Stimulated activated CD4-positive, alpha-beta T cell treated with anti-CD3 and anti-CD28 coated beads, Interleukin-12 subunit alpha, Interleukin-12 subunit beta, amount 100 ng/mL, for 4 hours (primary cell): Measurements from ENCODE around the gene CBX2.
"Not testable (repeated sequence)": the region's sequence is repeated elsewhere in the genome, so short reads cannot be mapped to it uniquely, and the experiment has no call there.

Source experiments
- DNase-seq: peaks from one replicate; pipeline ENCODE4 v3.0.0-alpha.2; 2020

CBX2 gene

GRCh38 chr17:79743614-79744013, 34.3 kb upstream of the CBX2 start:
- no peak for DNase-seq

- no peak for DNase-seq
Observed at GRCh38 chr17:79745641-79746105, 32.3 kb upstream of the CBX2 start.

GRCh38 chr17:79746889-79747507, 30.9 kb upstream of the CBX2 start:
- no peak for DNase-seq

GRCh38 chr17:79747508-79748294, 30.2 kb upstream of the CBX2 start:
- DNase-seq: no peak

GRCh38 chr17:79748295-79749099, 29.5 kb upstream of the CBX2 start:
- DNase-seq: no peak

GRCh38 chr17:79749156-79749815, 28.7 kb upstream of the CBX2 start:
- DNase-seq: no peak

- DNase-seq: no peak
Observed at GRCh38 chr17:79749958-79750357, 28.0 kb upstream of the CBX2 start.

- DNase-seq: no peak
Observed at GRCh38 chr17:79750650-79751545, 27.1 kb upstream of the CBX2 start.

GRCh38 chr17:79752175-79752574, 25.8 kb upstream of the CBX2 start:
- DNase-seq: no peak

- no peak for DNase-seq
Observed at GRCh38 chr17:79754370-79754769, 23.6 kb upstream of the CBX2 start.

GRCh38 chr17:79754903-79755302, 23.0 kb upstream of the CBX2 start:
- not testable (repeated sequence) for DNase-seq

- DNase-seq: no peak
Observed at GRCh38 chr17:79755591-79755990, 22.4 kb upstream of the CBX2 start.

- DNase-seq: no peak
Observed at GRCh38 chr17:79757140-79757745, 20.7 kb upstream of the CBX2 start.

- DNase-seq: no peak
Observed at GRCh38 chr17:79758271-79758670, 19.7 kb upstream of the CBX2 start.

GRCh38 chr17:79760197-79760906, 17.6 kb upstream of the CBX2 start:
- no peak for DNase-seq

- no peak for DNase-seq
Observed at GRCh38 chr17:79761894-79762589, 15.9 kb upstream of the CBX2 start.

- DNase-seq: no peak
Observed at GRCh38 chr17:79765708-79766107, 12.2 kb upstream of the CBX2 start.

- DNase-seq: no peak
Observed at GRCh38 chr17:79769570-79770506, 8.1 kb upstream of the CBX2 start.

- DNase-seq: no peak
Observed at GRCh38 chr17:79771276-79771675, 6.7 kb upstream of the CBX2 start.
